Retinal pigment epithelial cell (primary cell): ENCODE measurements around the gene CCDC142.
A peak's percentile ranks its signal among the peaks of the same experiment; 100 is the strongest.
"Not testable (repeated sequence)": the region's sequence is repeated elsewhere in the genome, so short reads cannot be mapped to it uniquely, and the experiment has no call there.

Source experiments
- DNase-seq: peaks from one replicate; pipeline ENCODE4 v3.0.0-alpha.2; 2010; ENCODE audit warnings: low read depth
- H3K4me3 ChIP-seq: 2 replicates; pipeline ENCODE4 v1.5.1; 2011; ENCODE audit warnings: mild to moderate bottlenecking, low read length, control low read depth, moderate library complexity
- TF ChIP-seq, protein P1 (sequence below): conservative IDR thresholded peaks from 2 replicates; pipeline ENCODE4 v1.5.1; 2011; ENCODE audit warnings: low read depth, low read length, control low read depth, inconsistent platforms

The CCDC142 gene

DNA sequence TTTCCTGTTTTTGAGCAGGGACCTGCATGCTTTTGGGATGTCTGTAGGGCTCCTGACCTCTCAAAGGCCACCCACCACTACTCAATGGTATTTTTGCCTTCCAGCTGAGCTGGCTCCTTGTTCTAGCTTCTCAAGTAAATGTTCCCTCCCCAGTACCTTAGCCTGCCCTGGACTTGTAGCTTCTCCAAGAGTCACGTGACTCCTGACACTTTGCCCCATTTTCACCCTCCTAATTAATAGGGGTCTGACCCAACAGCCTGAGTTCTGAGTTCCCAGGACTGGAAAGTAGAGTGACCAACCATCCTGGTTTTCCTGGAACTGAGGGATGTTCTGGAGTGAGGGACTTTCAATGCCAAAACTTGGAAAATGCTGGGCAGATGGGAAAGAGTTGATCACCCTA, 12.6 kb upstream of the CCDC142 start:
- no peak for DNase-seq
- no peak overlapping the region for H3K4me3 ChIP-seq
- TF ChIP-seq, protein P1, sequence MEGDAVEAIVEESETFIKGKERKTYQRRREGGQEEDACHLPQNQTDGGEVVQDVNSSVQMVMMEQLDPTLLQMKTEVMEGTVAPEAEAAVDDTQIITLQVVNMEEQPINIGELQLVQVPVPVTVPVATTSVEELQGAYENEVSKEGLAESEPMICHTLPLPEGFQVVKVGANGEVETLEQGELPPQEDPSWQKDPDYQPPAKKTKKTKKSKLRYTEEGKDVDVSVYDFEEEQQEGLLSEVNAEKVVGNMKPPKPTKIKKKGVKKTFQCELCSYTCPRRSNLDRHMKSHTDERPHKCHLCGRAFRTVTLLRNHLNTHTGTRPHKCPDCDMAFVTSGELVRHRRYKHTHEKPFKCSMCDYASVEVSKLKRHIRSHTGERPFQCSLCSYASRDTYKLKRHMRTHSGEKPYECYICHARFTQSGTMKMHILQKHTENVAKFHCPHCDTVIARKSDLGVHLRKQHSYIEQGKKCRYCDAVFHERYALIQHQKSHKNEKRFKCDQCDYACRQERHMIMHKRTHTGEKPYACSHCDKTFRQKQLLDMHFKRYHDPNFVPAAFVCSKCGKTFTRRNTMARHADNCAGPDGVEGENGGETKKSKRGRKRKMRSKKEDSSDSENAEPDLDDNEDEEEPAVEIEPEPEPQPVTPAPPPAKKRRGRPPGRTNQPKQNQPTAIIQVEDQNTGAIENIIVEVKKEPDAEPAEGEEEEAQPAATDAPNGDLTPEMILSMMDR = no peak

GRCh38 chr2:74493546-74493945, 10.7 kb upstream of the CCDC142 start:
- DNase-seq = no peak
- no peak overlapping the region for H3K4me3 ChIP-seq
- TF ChIP-seq, protein P1 = no peak

- TF ChIP-seq, protein P1 = no peak
- no peak for DNase-seq
- no peak overlapping the region for H3K4me3 ChIP-seq
Observed at GRCh38 chr2:74491648-74492544, 9.1 kb upstream of the CCDC142 start.

GRCh38 chr2:74489906-74490305, 7.1 kb upstream of the CCDC142 start:
- H3K4me3 ChIP-seq = no peak overlapping the region
- DNase-seq = no peak
- TF ChIP-seq, protein P1 = no peak

GRCh38 chr2:74488643-74489481, 6.1 kb upstream of the CCDC142 start:
- H3K4me3 ChIP-seq = no peak overlapping the region
- TF ChIP-seq, protein P1 = no peak
- DNase-seq = no peak

GRCh38 chr2:74486141-74486540, 3.3 kb upstream of the CCDC142 start:
- no peak for DNase-seq
- TF ChIP-seq, protein P1 = no peak
- no peak overlapping the region for H3K4me3 ChIP-seq

DNA sequence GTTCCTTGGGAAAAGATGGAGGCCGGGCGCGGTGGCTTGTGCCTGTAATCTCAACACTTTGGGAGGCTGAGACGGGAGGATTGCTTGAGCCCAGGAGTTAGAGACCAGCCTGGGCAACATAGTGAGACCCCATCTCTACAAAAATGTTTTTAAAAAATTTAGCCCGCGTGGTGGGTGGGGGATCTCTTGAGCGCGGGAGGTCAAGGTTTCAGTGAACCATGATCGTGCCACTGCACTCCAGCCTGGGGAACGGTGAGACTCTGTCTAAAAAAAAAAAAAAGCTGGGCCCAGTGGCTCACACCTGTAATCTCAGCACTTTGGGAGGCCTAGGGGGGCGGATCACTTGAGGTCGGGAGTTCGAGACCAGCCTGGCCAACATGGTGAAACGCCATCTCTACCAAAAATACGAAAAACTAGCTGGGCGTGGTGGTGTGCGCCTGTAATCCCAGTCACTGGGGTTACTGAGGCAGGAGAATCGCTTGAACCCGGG, 922 bp upstream of the CCDC142 start:
- peak overlapping the region; percentile 84 for H3K4me3 ChIP-seq
- not testable (repeated sequence) for DNase-seq
